Measurements from ENCODE around the gene RTF2. TPM values are rescaled to one million over a fixed set of nuclear protein-coding genes. Genes with fewer than 3 reads are reported as not detected.

The RTF2 gene
- total and polyA plus RNA-seq, 2 of the 4 experiments (the other 2 are of a cell fraction): 102 to 109 TPM

DNA sequence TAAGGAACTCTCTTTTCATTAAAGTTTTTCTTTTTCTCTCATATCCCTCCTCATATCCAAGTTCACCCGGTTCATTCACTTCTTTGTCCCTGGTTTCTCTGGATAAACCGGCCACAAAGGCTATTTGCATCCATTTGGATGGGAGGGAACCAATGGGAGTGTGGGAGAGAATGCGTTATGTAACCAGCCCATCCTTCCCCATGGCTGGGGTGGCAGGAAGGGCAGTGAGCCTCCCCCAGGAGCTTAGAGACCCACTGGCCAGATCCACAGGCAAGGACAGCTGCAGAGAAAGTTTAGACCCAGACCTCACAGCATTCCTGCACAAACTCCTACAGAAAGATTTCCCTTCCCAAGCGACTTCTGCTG, 45.6 kb upstream of the RTF2 start:
- Histone ChIP-seq H3K9me1 (ENCODE audit: insufficient read depth, low read length) (peaks cover 24% of the 10 kb centered on the region), H3K4me2 (ENCODE audit: low read depth, low read length) (no peak overlapping the region), H4K20me1 (ENCODE audit: insufficient read depth, low read length) (no peaks in the 10 kb centered on the region), H3K18ac (ENCODE audit: low read depth, low read length) (peak overlapping the region; percentile 74), H3K9me3 (ENCODE audit: control insufficient read depth, insufficient read depth, low read length) (no peaks in the 10 kb centered on the region), H2AFZ (replicated peaks; ENCODE audit: low read length, poor library complexity) (peak overlapping the region; percentile 50), H3K56ac (ENCODE audit: extremely low read depth, insufficient read depth, low read length) (peak overlapping the region; percentile 85), H4K8ac (ENCODE audit: low read depth in 2 of 2, low read length in 2 of 2) (peak overlapping the region; percentile 83 to 95), H3K9ac (ENCODE audit: low read depth, low read length) (peak overlapping the region; percentile 3; the same call in 1 of the 2 replicates), H2BK5ac (ENCODE audit: low read depth, low read length, poor library complexity, severe bottlenecking) (peak overlapping the region; percentile 93), H4K5ac (ENCODE audit: low read depth, low read length) (peak overlapping the region; percentile 95), H2AK5ac (ENCODE audit: low read depth, low read length) (peak overlapping the region; percentile 97), H2AK9ac (replicated peaks; ENCODE audit: low read depth, low read length, poor library complexity) (peak overlapping the region; percentile 90), H3K27me3 (ENCODE audit: control insufficient read depth, insufficient read depth, low read length) (no peaks in the 10 kb centered on the region), H3K27ac (ENCODE audit: insufficient read depth, low read length) (peak overlapping the region; percentile 90), H3K36me3 (ENCODE audit: control insufficient read depth, insufficient read depth, low read length) (peaks cover 22% of the 10 kb centered on the region), H2BK20ac (ENCODE audit: low read depth, low read length) (peak overlapping the region; percentile 98), H3K4ac (ENCODE audit: low read depth, low read length) (peak overlapping the region; percentile 97), H3K4me1 (ENCODE audit: control insufficient read depth, insufficient read depth, low read length) (peaks cover 39% of the 10 kb centered on the region), H2BK120ac (ENCODE audit: low read depth, low read length) (peak overlapping the region; percentile 99), H4K91ac (ENCODE audit: insufficient read depth, low read depth, low read length) (peak overlapping the region; percentile 97), H3K79me1 (ENCODE audit: low read depth in 1 of 2, low read length in 2 of 2) (peaks cover 34 to 76% of the 10 kb centered on the region in 2 experiments), H3K4me3 (ENCODE audit: insufficient read depth, low read depth, low read length) (no peak overlapping the region), H2BK15ac (ENCODE audit: low read depth, low read length) (peak overlapping the region; percentile 95; the same call in 2 of the 3 replicates), H3K23ac (ENCODE audit: low read depth, low read length) (peak overlapping the region; percentile 86), H3K14ac (replicated peaks; ENCODE audit: low read depth, low read length) (peak overlapping the region; percentile 93)
- in situ Hi-C loops (cut with MboI; ENCODE audit: low sequenced_read_pairs) (no loop called here), dilution Hi-C loops (cut with HindIII; ENCODE audit: low sequenced_read_pairs, unreplicated experiment) (no loop called here), intact Hi-C loops (cut with micrococcal nuclease) (no loop called here)
- ATAC-seq (ENCODE audit: low read depth) (peak; percentile 36), DNase-seq (peak; percentile 33)
- BruUV-seq (replicated peaks): no TSS peak
- CTCF ChIA-PET: interaction anchor here (1.0 kb wide), 1 partner anchor 12 kb away, joined by 3 read pairs; no protein-coding TSS in a partner anchor
- TF ChIP-seq RFX5 (IDR thresholded peaks at IDR 0.05; ENCODE audit: low read depth, low read length) (no peak), MAFK (IDR thresholded peaks at IDR 0.05; ENCODE audit: low read depth, low read length) (no peak), RCOR1 (IDR thresholded peaks at IDR 0.05; ENCODE audit: insufficient replicate concordance, low read length) (no peak), FOS (IDR thresholded peaks at IDR 0.05; ENCODE audit: low read depth, low read length) (no peak), SMC3 (IDR thresholded peaks at IDR 0.05; ENCODE audit: low read depth, low read length) (no peak), NFE2L2 (IDR thresholded peaks at IDR 0.05; ENCODE audit: low read depth, low read length) (no peak)
- TF ChIP-seq, protein P1, sequence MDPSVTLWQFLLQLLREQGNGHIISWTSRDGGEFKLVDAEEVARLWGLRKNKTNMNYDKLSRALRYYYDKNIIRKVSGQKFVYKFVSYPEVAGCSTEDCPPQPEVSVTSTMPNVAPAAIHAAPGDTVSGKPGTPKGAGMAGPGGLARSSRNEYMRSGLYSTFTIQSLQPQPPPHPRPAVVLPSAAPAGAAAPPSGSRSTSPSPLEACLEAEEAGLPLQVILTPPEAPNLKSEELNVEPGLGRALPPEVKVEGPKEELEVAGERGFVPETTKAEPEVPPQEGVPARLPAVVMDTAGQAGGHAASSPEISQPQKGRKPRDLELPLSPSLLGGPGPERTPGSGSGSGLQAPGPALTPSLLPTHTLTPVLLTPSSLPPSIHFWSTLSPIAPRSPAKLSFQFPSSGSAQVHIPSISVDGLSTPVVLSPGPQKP (IDR thresholded peaks at IDR 0.05; ENCODE audit: borderline replicate concordance, low read depth, low read length): no peak
- TF ChIP-seq, protein P2, sequence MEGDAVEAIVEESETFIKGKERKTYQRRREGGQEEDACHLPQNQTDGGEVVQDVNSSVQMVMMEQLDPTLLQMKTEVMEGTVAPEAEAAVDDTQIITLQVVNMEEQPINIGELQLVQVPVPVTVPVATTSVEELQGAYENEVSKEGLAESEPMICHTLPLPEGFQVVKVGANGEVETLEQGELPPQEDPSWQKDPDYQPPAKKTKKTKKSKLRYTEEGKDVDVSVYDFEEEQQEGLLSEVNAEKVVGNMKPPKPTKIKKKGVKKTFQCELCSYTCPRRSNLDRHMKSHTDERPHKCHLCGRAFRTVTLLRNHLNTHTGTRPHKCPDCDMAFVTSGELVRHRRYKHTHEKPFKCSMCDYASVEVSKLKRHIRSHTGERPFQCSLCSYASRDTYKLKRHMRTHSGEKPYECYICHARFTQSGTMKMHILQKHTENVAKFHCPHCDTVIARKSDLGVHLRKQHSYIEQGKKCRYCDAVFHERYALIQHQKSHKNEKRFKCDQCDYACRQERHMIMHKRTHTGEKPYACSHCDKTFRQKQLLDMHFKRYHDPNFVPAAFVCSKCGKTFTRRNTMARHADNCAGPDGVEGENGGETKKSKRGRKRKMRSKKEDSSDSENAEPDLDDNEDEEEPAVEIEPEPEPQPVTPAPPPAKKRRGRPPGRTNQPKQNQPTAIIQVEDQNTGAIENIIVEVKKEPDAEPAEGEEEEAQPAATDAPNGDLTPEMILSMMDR (conservative IDR thresholded peaks at IDR 0.05; ENCODE audit: low read depth, low read length): no peak
- WGBS, 2 experiments (ENCODE audit: extremely low coverage in 2 of 2, insufficient read length in 1 of 2): no CpG with 5 or more reads among the region's 4 CpGs
- POLR2A ChIA-PET (ENCODE audit: unreplicated experiment): interaction anchor here (0.7 to 0.9 kb wide), 2 partner anchors 10 to 17 kb away, joined by 3 to 4 read pairs; no protein-coding TSS in a partner anchor
